OCI-LY7 (cell line): ENCODE data around the gene GPATCH2. TPM values are rescaled to one million over a fixed set of nuclear protein-coding genes. Genes with fewer than 3 reads are reported as not detected.

Experiments
- BruUV-seq: library from RNA; stranded (reverse); fragments of 400-500 nt; replicated peaks from 2 replicates; lab custom pipeline; 2021; lab: Mats Ljungman, UMichigan
- CTCF ChIA-PET: fragments of 300-600 bp; sonication (Branson Sonifier 250); formaldehyde crosslinking; loops from one replicate; lab custom pipeline; 2022; ENCODE audit warnings: antibody characterized with exemption; ENCODE audit not compliant: unreplicated experiment; lab: Charles Lee
- POLR2A ChIA-PET: fragments of 300-600 bp; sonication (Branson Sonifier 250); formaldehyde crosslinking; loops from one replicate; lab custom pipeline; 2022; ENCODE audit warnings: antibody characterized with exemption; lab: Charles Lee
- DNase-seq: peaks from one replicate; pipeline ENCODE4 v3.0.0-alpha.2; 2015; ENCODE audit warnings: low spot score
- H2AFZ ChIP-seq: fragments of 200-600 bp; sonication (generic), shearing (Covaris generic); 2 replicates; pipeline ENCODE4 v1.6.1; 2014; ENCODE audit warnings: mild to moderate bottlenecking, antibody characterized with exemption, low read length, moderate library complexity
- H3K27ac ChIP-seq: fragments of 200-600 bp; sonication (generic); 2 replicates; pipeline ENCODE4 v1.5.1; 2014; ENCODE audit warnings: mixed run types, low read depth, mild to moderate bottlenecking, moderate library complexity, low read length, inconsistent platforms; ENCODE audit not compliant: poor library complexity, severe bottlenecking
- H3K36me3 ChIP-seq: fragments of 200-600 bp; sonication (generic); 2 replicates; pipeline ENCODE4 v1.6.1; 2014; ENCODE audit warnings: mild to moderate bottlenecking, antibody characterized with exemption, low read length, moderate library complexity, mixed read lengths; ENCODE audit not compliant: insufficient read depth
- H3K4me1 ChIP-seq: fragments of 200-600 bp; sonication (generic); 2 replicates; pipeline ENCODE4 v1.5.1; 2014; ENCODE audit warnings: mild to moderate bottlenecking, low read length; ENCODE audit not compliant: insufficient read depth, poor library complexity, severe bottlenecking
- H3K4me2 ChIP-seq: fragments of 200-600 bp; sonication (generic); 2 replicates; pipeline ENCODE4 v1.6.1; 2014; ENCODE audit warnings: mild to moderate bottlenecking, low read length
- H3K4me3 ChIP-seq: fragments of 200-600 bp; sonication (generic); 2 replicates; pipeline ENCODE4 v1.5.1; 2014; ENCODE audit warnings: mild to moderate bottlenecking, low read depth, low read length; ENCODE audit not compliant: poor library complexity, severe bottlenecking
- H3K79me2 ChIP-seq: fragments of 200-600 bp; sonication (generic); 2 replicates; pipeline ENCODE4 v1.6.1; 2016; ENCODE audit warnings: low read depth, mild to moderate bottlenecking, low read length, moderate library complexity, mixed read lengths; ENCODE audit not compliant: insufficient read depth
- H3K9me2 ChIP-seq: fragments of 200-600 bp; sonication (generic); 2 replicates; pipeline ENCODE4 v1.6.1; 2016; ENCODE audit warnings: mild to moderate bottlenecking, low read length, mixed read lengths; ENCODE audit not compliant: insufficient read depth
- H3K9me3 ChIP-seq: fragments of 200-600 bp; sonication (generic); 2 replicates; pipeline ENCODE4 v1.6.1; 2014; ENCODE audit warnings: mild to moderate bottlenecking, mixed run types, low read length, mixed read lengths
- H4K20me1 ChIP-seq: fragments of 200-600 bp; sonication (generic); 2 replicates; pipeline ENCODE4 v1.6.1; 2014; ENCODE audit warnings: mild to moderate bottlenecking, antibody characterized with exemption, low read length, moderate library complexity, mixed read lengths; ENCODE audit not compliant: insufficient read depth
- CTCF ChIP-seq: fragments of 200-600 bp; sonication (generic); conservative IDR thresholded peaks from 2 replicates; pipeline ENCODE4 v1.5.1; 2014; ENCODE audit warnings: mild to moderate bottlenecking, antibody characterized with exemption, low read length, moderate library complexity, mixed read lengths
- EZH2phosphoT487 ChIP-seq: fragments of 200-600 bp; sonication (generic); IDR thresholded peaks from 2 replicates; pipeline ENCODE4 v1.6.1; 2018; ENCODE audit warnings: low read depth, borderline replicate concordance, mild to moderate bottlenecking, mixed run types, antibody characterized with exemption, low read length, moderate library complexity, mixed read lengths
- intact Hi-C: fragments of 100-400 bp; cut with micrococcal nuclease; formaldehyde crosslinking; loops from one replicate; pipeline ENCODE4 v1.10.0; 2022; ENCODE audit not compliant: unreplicated experiment
- total RNA-seq, 2 experiments: library from RNA; depleted of rRNA in 1 of 2; stranded (reverse); fragments of >200 nt in 1 of 2; shearing (Covaris generic) in 1 of 2; gene quantifications; 2 replicates each; pipeline ENCODE4 v1.2.3, GENCODE V29; 2014 to 2022

Gene GPATCH2
- total RNA-seq, 2 experiments from 2014 or later, result 8.8 to 12.7 TPM

DNA sequence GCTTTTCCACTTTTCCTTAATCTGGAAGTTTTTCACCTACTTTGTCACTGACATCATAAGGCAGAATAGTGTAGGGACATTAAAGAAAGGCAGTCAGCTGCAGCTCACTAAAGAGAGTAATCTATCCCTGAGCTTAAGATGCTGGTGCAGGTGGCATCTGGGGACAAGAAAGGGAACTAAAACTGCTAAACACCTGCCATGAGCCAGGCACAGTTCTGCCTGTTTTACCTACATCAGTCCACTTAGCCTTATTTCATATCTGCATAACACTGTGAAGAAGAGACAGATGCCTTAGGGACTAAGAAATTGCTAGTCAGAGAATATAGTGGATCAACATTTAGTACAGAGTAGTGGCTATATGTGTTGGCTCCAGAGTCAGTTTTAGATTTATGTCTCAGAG lies 88.1 kb downstream of the GPATCH2 start:
- H3K27ac ChIP-seq, result peak overlapping the region; percentile 83
- H2AFZ ChIP-seq, result peak overlapping the region; percentile 17; the same call in 1 of the 2 replicates
- H3K9me3 ChIP-seq, result peaks cover 3% of the 10 kb centered on the region; the same call in 1 of the 2 replicates
- DNase-seq, result peak; percentile 92
- peaks cover 51% of the 10 kb centered on the region for H3K4me1 ChIP-seq
- TF ChIP-seq CTCF, result no peak
- no peak for TF ChIP-seq EZH2phosphoT487
- POLR2A ChIA-PET, result interaction anchor here (0.7 to 2.3 kb wide), 2 partner anchors 16 to 88 kb away, joined by 3 to 9 read pairs; partner anchors contain the start of genes GPATCH2 and SPATA17
- no peak overlapping the region for H3K4me3 ChIP-seq
- CTCF ChIA-PET, result no interaction called here
- intact Hi-C loops, result loop anchor here (2.0 kb wide), 1 partner anchor 88 kb away; the partner anchor contains the start of genes GPATCH2 and SPATA17
- no TSS peak for BruUV-seq
- peak overlapping the region; percentile 62 for H3K4me2 ChIP-seq
- no peaks in the 10 kb centered on the region for H3K79me2 ChIP-seq
- no peaks in the 10 kb centered on the region for H4K20me1 ChIP-seq
- H3K36me3 ChIP-seq, result no peaks in the 10 kb centered on the region
- H3K9me2 ChIP-seq, result no peaks in the 10 kb centered on the region

DNA sequence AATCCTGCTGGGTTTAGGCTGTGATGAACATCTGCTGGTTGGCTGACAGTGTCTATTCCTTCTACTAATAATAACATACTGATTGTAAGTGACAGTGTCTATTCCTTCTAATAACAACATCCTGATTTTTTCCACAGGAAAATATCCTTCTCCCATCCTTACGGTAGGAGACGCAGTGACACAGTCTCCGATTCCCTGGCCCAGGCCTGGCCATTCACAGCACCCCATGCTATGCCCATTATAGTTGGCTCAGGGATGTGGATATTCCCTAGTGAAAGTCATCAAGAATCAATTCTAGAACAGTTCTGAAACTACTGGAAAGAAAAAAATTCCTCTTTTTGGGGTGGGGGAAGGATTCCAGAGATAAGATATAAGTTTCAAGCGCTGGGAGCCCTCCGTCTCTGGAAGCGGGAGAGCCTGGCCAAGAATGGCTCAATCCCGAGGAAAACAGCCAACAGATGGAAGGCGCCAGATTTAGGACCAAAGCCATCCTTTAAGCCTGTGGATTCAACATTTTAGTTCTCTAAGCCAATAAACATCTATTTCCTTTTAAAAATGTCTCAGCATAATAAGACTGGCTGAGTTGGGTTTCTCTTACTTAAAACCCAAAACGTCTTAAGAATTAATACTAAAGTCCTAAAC lies 88.6 kb downstream of the GPATCH2 start:
- TF ChIP-seq EZH2phosphoT487 (no peak), CTCF (no peak)

GRCh38 chr1:217540321-217540720 lies 90.6 kb downstream of the GPATCH2 start:
- Histone ChIP-seq H4K20me1 (no peaks in the 10 kb centered on the region), H3K79me2 (no peaks in the 10 kb centered on the region), H2AFZ (peak overlapping the region; percentile 52; the same call in 1 of the 2 replicates), H3K4me1 (peaks cover 51% of the 10 kb centered on the region), H3K9me2 (no peaks in the 10 kb centered on the region), H3K4me3 (no peak overlapping the region), H3K4me2 (peak overlapping the region; percentile 48), H3K9me3 (peaks cover 3% of the 10 kb centered on the region; the same call in 1 of the 2 replicates), H3K36me3 (no peaks in the 10 kb centered on the region), H3K27ac (no peak overlapping the region)
- no peak for DNase-seq
- intact Hi-C loops, result no loop called here
- no peak for TF ChIP-seq CTCF
- TF ChIP-seq EZH2phosphoT487, result no peak
- CTCF ChIA-PET, result no interaction called here
- POLR2A ChIA-PET, result interaction anchor here (0.5 to 2.3 kb wide), 3 partner anchors 10 to 90 kb away, joined by 3 to 9 read pairs (median 5); partner anchors contain the start of genes GPATCH2 and SPATA17
- no TSS peak for BruUV-seq

More for the DNA sequence above, 88.6 kb downstream of the GPATCH2 start:
- peaks cover 51% of the 10 kb centered on the region for H3K4me1 ChIP-seq
- H3K36me3 ChIP-seq, result no peaks in the 10 kb centered on the region
- peak overlapping the region; percentile 17; the same call in 1 of the 2 replicates for H2AFZ ChIP-seq
- CTCF ChIA-PET, result no interaction called here
- intact Hi-C loops, result loop anchor here (2.0 kb wide), 1 partner anchor 89 kb away; the partner anchor contains the start of genes GPATCH2 and SPATA17
- H4K20me1 ChIP-seq, result no peaks in the 10 kb centered on the region
- peak overlapping the region; percentile 62 for H3K4me2 ChIP-seq
- BruUV-seq, result no TSS peak
- peaks cover 3% of the 10 kb centered on the region; the same call in 1 of the 2 replicates for H3K9me3 ChIP-seq
- no peaks in the 10 kb centered on the region for H3K9me2 ChIP-seq
- no peak for DNase-seq
- H3K79me2 ChIP-seq, result no peaks in the 10 kb centered on the region
- H3K27ac ChIP-seq, result peak overlapping the region; percentile 83
- no peak overlapping the region for H3K4me3 ChIP-seq
- POLR2A ChIA-PET, result interaction anchor here (1.3 to 2.3 kb wide), 2 partner anchors 17 to 89 kb away, joined by 4 to 9 read pairs; partner anchors contain the start of genes GPATCH2 and SPATA17
